Panc1 (cell line): ENCODE results near the gene KIDINS220.

Experiments
- POLR2AphosphoS5 ChIP-seq: IDR thresholded peaks from 2 replicates; pipeline ENCODE4 v1.6.1; 2012; ENCODE audit warnings: mild to moderate bottlenecking, low read depth, low read length, moderate library complexity
- SIN3A ChIP-seq: IDR thresholded peaks from 2 replicates; pipeline ENCODE4 v1.6.1; 2012; ENCODE audit warnings: low read depth, mild to moderate bottlenecking, low read length, moderate library complexity, borderline replicate concordance; ENCODE audit not compliant: insufficient read depth
- TCF7L2 ChIP-seq: IDR thresholded peaks from 2 replicates; pipeline ENCODE4 v1.6.1; 2011; ENCODE audit warnings: mild to moderate bottlenecking, low read depth, low read length, inconsistent platforms
- TF ChIP-seq, protein P1 (sequence below): fragments of 450-650 bp; IDR thresholded peaks from 2 replicates; pipeline ENCODE4 v1.5.1; 2017; ENCODE audit warnings: mild to moderate bottlenecking
- TF ChIP-seq, protein P2 (sequence below), 2 experiments: IDR thresholded peaks; 2 replicates each; pipeline ENCODE4 v1.6.1; 2011 to 2012; ENCODE audit warnings: low read depth in 2 of 2, control low read depth in 1 of 2, low read length in 1 of 2, mild to moderate bottlenecking in 1 of 2, moderate library complexity in 1 of 2; ENCODE audit not compliant: insufficient read depth in 1 of 2

DNA sequence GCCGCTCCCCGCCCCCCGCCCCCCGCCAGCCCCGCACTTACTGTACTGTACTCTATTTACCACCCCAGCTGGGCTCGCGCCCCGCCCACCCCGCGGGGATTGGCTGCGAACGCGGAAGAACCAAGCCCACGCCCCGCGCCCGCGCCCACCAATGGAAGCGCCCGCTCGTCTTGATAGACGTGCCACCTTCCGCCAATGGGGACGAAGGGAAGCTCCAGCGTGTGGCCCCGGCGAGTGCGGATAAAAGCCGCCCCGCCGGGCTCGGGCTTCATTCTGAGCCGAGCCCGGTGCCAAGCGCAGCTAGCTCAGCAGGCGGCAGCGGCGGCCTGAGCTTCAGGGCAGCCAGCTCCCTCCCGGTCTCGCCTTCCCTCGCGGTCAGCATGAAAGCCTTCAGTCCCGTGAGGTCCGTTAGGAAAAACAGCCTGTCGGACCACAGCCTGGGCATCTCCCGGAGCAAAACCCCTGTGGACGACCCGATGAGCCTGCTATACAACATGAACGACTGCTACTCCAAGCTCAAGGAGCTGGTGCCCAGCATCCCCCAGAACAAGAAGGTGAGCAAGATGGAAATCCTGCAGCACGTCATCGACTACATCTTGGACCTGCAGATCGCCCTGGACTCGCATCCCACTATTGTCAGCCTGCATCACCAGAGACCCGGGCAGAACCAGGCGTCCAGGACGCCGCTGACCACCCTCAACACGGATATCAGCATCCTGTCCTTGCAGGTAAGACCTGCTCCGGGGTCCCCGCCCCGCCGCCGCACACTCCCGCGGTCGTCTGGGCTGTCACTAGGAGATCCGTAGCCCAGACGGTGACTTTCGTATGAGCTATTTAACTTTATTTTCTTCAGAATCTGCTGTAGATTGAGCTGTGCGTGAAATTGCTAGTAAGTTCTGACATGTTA, 155.4 kb downstream of the KIDINS220 start, which contains the start of gene ID2:
- TF ChIP-seq POLR2AphosphoS5, result peak; percentile 98
- TF ChIP-seq, protein P1, sequence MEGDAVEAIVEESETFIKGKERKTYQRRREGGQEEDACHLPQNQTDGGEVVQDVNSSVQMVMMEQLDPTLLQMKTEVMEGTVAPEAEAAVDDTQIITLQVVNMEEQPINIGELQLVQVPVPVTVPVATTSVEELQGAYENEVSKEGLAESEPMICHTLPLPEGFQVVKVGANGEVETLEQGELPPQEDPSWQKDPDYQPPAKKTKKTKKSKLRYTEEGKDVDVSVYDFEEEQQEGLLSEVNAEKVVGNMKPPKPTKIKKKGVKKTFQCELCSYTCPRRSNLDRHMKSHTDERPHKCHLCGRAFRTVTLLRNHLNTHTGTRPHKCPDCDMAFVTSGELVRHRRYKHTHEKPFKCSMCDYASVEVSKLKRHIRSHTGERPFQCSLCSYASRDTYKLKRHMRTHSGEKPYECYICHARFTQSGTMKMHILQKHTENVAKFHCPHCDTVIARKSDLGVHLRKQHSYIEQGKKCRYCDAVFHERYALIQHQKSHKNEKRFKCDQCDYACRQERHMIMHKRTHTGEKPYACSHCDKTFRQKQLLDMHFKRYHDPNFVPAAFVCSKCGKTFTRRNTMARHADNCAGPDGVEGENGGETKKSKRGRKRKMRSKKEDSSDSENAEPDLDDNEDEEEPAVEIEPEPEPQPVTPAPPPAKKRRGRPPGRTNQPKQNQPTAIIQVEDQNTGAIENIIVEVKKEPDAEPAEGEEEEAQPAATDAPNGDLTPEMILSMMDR, result no peak
- TF ChIP-seq, protein P2, sequence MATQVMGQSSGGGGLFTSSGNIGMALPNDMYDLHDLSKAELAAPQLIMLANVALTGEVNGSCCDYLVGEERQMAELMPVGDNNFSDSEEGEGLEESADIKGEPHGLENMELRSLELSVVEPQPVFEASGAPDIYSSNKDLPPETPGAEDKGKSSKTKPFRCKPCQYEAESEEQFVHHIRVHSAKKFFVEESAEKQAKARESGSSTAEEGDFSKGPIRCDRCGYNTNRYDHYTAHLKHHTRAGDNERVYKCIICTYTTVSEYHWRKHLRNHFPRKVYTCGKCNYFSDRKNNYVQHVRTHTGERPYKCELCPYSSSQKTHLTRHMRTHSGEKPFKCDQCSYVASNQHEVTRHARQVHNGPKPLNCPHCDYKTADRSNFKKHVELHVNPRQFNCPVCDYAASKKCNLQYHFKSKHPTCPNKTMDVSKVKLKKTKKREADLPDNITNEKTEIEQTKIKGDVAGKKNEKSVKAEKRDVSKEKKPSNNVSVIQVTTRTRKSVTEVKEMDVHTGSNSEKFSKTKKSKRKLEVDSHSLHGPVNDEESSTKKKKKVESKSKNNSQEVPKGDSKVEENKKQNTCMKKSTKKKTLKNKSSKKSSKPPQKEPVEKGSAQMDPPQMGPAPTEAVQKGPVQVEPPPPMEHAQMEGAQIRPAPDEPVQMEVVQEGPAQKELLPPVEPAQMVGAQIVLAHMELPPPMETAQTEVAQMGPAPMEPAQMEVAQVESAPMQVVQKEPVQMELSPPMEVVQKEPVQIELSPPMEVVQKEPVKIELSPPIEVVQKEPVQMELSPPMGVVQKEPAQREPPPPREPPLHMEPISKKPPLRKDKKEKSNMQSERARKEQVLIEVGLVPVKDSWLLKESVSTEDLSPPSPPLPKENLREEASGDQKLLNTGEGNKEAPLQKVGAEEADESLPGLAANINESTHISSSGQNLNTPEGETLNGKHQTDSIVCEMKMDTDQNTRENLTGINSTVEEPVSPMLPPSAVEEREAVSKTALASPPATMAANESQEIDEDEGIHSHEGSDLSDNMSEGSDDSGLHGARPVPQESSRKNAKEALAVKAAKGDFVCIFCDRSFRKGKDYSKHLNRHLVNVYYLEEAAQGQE (IDR thresholded peaks at IDR 0.05; ENCODE audit: insufficient read depth in 1 of 2, low read depth in 2 of 2, low read length in 1 of 2), result peak in 1 of 2 experiments; percentile 42; a peak in 1 of 4 replicates
- TF ChIP-seq SIN3A, result peak; percentile 39; the same call in 1 of the 2 replicates
- peak; percentile 87 for TF ChIP-seq TCF7L2
